HepG2 (cell line): Measurements from ENCODE around the gene KRT16.

Experiments
- ATF1 ChIP-seq: IDR thresholded peaks from 2 replicates; pipeline ENCODE4 v1.6.1; 2016; ENCODE audit warnings: mild to moderate bottlenecking, control low read depth
- ATF2 ChIP-seq: sonication (generic); formaldehyde crosslinking; IDR thresholded peaks from 2 replicates; pipeline ENCODE4 v1.4.0; 2020; ENCODE audit warnings: missing genetic modification reagents
- MAX ChIP-seq: IDR thresholded peaks from 2 replicates; pipeline ENCODE4 v1.6.1; 2012; ENCODE audit warnings: inconsistent platforms
- POLR2A ChIP-seq, 2 experiments: IDR thresholded peaks; 2 replicates each; pipeline ENCODE4 v1.6.1; 2011; ENCODE audit warnings: low read depth in 2 of 2, low read length in 2 of 2, mild to moderate bottlenecking in 1 of 2, moderate library complexity in 1 of 2; ENCODE audit not compliant: insufficient read depth in 1 of 2
- SIN3B ChIP-seq: fragments of 150-350 bp; IDR thresholded peaks from 2 replicates; pipeline ENCODE4 v1.6.1; 2014; ENCODE audit warnings: low read length
- TAF1 ChIP-seq: sonication (generic); formaldehyde crosslinking; IDR thresholded peaks from 2 replicates; pipeline ENCODE4 v1.4.0; 2020; ENCODE audit warnings: missing genetic modification reagents
- ZNF232 ChIP-seq: sonication (generic); formaldehyde crosslinking; IDR thresholded peaks from 2 replicates; pipeline ENCODE4 v1.4.0; 2020; ENCODE audit warnings: missing genetic modification reagents, borderline replicate concordance
- TF ChIP-seq, protein P1 (sequence below): sonication (generic); formaldehyde crosslinking; IDR thresholded peaks from 2 replicates; pipeline ENCODE4 v1.4.0; 2020; ENCODE audit warnings: missing genetic modification reagents
- TF ChIP-seq, protein P2 (sequence below): sonication (generic); formaldehyde crosslinking; IDR thresholded peaks from 2 replicates; pipeline ENCODE4 v1.8.0; 2022; ENCODE audit warnings: missing genetic modification reagents, mild to moderate bottlenecking, inconsistent platforms, borderline replicate concordance
- TF ChIP-seq, protein P3 (sequence below): sonication (generic); formaldehyde crosslinking; IDR thresholded peaks from 2 replicates; pipeline ENCODE4 v1.5.0; 2020; ENCODE audit warnings: mild to moderate bottlenecking, missing genetic modification reagents, moderate library complexity

DNA sequence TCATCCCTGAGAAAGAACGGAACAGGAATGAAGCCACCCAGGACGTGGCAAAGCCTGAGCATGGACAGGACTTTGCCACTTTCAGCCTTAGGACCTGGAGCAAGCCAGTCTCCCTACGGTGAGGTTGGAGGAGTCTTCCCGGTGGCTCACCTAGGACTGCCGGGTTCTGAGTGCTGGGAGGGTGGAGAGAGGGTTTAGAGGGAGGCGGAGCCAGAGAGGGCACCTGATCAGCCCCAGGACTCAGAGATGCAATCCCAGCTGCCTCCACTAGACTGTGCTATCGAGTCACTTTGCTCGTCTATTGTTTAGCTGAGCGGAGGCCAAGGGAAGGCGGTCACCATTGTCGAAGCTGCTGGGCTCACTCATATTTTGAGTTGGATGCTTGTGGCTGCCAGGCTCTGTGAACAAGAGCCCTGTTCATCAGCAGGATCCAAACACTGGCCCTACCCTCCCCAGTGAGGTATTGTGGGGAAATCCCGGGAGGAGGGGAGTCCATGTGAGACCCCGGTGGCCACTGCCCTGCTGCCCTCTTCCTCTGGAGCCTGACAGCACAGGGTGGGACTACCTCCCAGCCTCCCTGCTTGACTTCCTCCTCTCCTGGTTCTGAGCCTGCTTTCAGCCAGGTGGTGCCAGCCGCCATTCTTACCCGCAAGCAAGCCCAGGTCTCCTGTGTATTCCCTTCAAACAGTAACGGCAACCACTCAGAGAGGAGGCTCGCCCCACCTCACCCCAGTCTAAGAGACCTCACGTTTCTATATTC lies 32.9 kb downstream of the KRT16 start:
- TF ChIP-seq, protein P1, sequence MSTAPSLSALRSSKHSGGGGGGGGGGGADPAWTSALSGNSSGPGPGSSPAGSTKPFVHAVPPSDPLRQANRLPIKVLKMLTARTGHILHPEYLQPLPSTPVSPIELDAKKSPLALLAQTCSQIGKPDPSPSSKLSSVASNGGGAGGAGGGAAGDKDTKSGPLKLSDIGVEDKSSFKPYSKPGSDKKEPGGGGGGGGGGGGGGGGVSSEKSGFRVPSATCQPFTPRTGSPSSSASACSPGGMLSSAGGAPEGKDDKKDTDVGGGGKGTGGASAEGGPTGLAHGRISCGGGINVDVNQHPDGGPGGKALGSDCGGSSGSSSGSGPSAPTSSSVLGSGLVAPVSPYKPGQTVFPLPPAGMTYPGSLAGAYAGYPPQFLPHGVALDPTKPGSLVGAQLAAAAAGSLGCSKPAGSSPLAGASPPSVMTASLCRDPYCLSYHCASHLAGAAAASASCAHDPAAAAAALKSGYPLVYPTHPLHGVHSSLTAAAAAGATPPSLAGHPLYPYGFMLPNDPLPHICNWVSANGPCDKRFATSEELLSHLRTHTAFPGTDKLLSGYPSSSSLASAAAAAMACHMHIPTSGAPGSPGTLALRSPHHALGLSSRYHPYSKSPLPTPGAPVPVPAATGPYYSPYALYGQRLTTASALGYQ (CRISPR knock-in tag): no peak
- TF ChIP-seq POLR2A (IDR thresholded peaks at IDR 0.05; ENCODE audit: insufficient read depth in 1 of 2, low read depth in 2 of 2, low read length in 2 of 2) (no peak), ATF1 (CRISPR knock-in tag) (no peak), ZNF232 (CRISPR knock-in tag) (no peak), TAF1 (CRISPR knock-in tag) (no peak), SIN3B (no peak), MAX (no peak), ATF2 (CRISPR knock-in tag) (no peak)
- TF ChIP-seq, protein P2, sequence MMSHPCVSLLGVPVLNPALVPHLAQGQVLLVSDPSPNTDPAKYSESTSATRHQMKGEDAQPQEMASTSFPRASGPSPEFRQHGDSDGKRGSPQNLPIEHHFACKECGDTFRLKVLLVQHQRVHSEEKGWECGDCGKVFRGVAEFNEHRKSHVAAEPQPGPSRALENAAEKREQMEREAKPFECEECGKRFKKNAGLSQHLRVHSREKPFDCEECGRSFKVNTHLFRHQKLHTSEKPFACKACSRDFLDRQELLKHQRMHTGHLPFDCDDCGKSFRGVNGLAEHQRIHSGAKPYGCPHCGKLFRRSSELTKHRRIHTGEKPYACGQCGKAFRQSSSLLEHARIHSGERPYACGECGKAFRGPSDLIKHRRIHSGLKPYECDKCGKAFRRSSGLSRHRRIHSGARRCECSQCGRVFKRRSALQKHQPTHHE (CRISPR knock-in tag): no peak
- TF ChIP-seq, protein P3, sequence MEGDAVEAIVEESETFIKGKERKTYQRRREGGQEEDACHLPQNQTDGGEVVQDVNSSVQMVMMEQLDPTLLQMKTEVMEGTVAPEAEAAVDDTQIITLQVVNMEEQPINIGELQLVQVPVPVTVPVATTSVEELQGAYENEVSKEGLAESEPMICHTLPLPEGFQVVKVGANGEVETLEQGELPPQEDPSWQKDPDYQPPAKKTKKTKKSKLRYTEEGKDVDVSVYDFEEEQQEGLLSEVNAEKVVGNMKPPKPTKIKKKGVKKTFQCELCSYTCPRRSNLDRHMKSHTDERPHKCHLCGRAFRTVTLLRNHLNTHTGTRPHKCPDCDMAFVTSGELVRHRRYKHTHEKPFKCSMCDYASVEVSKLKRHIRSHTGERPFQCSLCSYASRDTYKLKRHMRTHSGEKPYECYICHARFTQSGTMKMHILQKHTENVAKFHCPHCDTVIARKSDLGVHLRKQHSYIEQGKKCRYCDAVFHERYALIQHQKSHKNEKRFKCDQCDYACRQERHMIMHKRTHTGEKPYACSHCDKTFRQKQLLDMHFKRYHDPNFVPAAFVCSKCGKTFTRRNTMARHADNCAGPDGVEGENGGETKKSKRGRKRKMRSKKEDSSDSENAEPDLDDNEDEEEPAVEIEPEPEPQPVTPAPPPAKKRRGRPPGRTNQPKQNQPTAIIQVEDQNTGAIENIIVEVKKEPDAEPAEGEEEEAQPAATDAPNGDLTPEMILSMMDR: peak; percentile 90
